Prostate gland (tissue), 2 donors: Measurements from ENCODE around the gene OTOP3.

Experiments used
- CTCF ChIP-seq, 4 experiments: fragments of 200-600 bp in 2 of 4; fragments of 450-650 bp in 2 of 4; sonication (generic) in 2 of 4; IDR thresholded peaks; 1 replicate in 3 of 4; 2 replicates in 1 of 4; pipeline ENCODE4 v1.5.1; 2016 to 2019; ENCODE audit warnings: antibody characterized with exemption in 4 of 4, mild to moderate bottlenecking in 2 of 4, moderate library complexity in 2 of 4
- POLR2A ChIP-seq: fragments of 450-650 bp; IDR thresholded peaks from one replicate; pipeline ENCODE4 v1.6.1; 2016; ENCODE audit warnings: antibody characterized with exemption, mild to moderate bottlenecking
- POLR2AphosphoS5 ChIP-seq: sonication (generic); formaldehyde crosslinking; IDR thresholded peaks from one replicate; pipeline ENCODE4 v1.6.1; 2017; ENCODE audit warnings: antibody characterized with exemption

GRCh38 chr17:74888469-74888868, 47.2 kb upstream of the OTOP3 start:
- TF ChIP-seq POLR2AphosphoS5 (no peak), CTCF (IDR thresholded peaks at IDR 0.05) (no peak), POLR2A (no peak)
